ENCODE measurements around the gene KLHL10.

Gene KLHL10

GRCh38 chr17:41893384-41893783 lies 55.8 kb downstream of the KLHL10 start:
- Histone ChIP-seq H4K20me1 (ENCODE audit: insufficient read depth) (no peaks in the 10 kb centered on the region), H3K9ac (no peak overlapping the region), H3K79me2 (ENCODE audit: insufficient read depth, low read depth) (no peaks in the 10 kb centered on the region), H3K27ac (no peak overlapping the region), H3K4me2 (no peak overlapping the region), H3K27me3 (ENCODE audit: insufficient read depth, low read depth) (no peaks in the 10 kb centered on the region), H3K4me3 (IDR thresholded peaks at IDR 0.05; ENCODE audit: insufficient read depth, low read depth, low read length) (no peak overlapping the region), H3K36me3 (ENCODE audit: insufficient read depth) (peaks cover 23% of the 10 kb centered on the region; the same call in 1 of the 2 replicates), H2AFZ (ENCODE audit: low read depth) (no peak overlapping the region), H3K4me1 (ENCODE audit: low read depth, poor library complexity, severe bottlenecking) (no peaks in the 10 kb centered on the region)
- no peak for TF ChIP-seq CTCF (conservative IDR thresholded peaks at IDR 0.05; ENCODE audit: low read depth, low read length)

GRCh38 chr17:41894791-41895331 lies 57.2 kb downstream of the KLHL10 start:
- Histone ChIP-seq H3K4me2 (no peak overlapping the region), H3K4me3 (IDR thresholded peaks at IDR 0.05; ENCODE audit: insufficient read depth, low read depth, low read length) (no peak overlapping the region), H2AFZ (ENCODE audit: low read depth) (no peak overlapping the region), H3K27ac (no peak overlapping the region), H4K20me1 (ENCODE audit: insufficient read depth) (no peaks in the 10 kb centered on the region), H3K27me3 (ENCODE audit: insufficient read depth, low read depth) (no peaks in the 10 kb centered on the region), H3K4me1 (ENCODE audit: low read depth, poor library complexity, severe bottlenecking) (no peaks in the 10 kb centered on the region), H3K9ac (no peak overlapping the region), H3K36me3 (ENCODE audit: insufficient read depth) (peaks cover 27% of the 10 kb centered on the region), H3K79me2 (ENCODE audit: insufficient read depth, low read depth) (no peaks in the 10 kb centered on the region)
- TF ChIP-seq CTCF (conservative IDR thresholded peaks at IDR 0.05; ENCODE audit: low read depth, low read length): no peak

- Histone ChIP-seq H3K36me3 (ENCODE audit: insufficient read depth) (peaks cover 27% of the 10 kb centered on the region), H4K20me1 (ENCODE audit: insufficient read depth) (no peaks in the 10 kb centered on the region), H2AFZ (ENCODE audit: low read depth) (no peak overlapping the region), H3K4me2 (no peak overlapping the region), H3K9ac (no peak overlapping the region), H3K27me3 (ENCODE audit: insufficient read depth, low read depth) (no peaks in the 10 kb centered on the region), H3K4me3 (IDR thresholded peaks at IDR 0.05; ENCODE audit: insufficient read depth, low read depth, low read length) (no peak overlapping the region), H3K27ac (no peak overlapping the region), H3K4me1 (ENCODE audit: low read depth, poor library complexity, severe bottlenecking) (no peaks in the 10 kb centered on the region), H3K79me2 (ENCODE audit: insufficient read depth, low read depth) (no peaks in the 10 kb centered on the region)
- TF ChIP-seq CTCF (conservative IDR thresholded peaks at IDR 0.05; ENCODE audit: low read depth, low read length): no peak
Measured at GRCh38 chr17:41895617-41896016, 58.0 kb downstream of the KLHL10 start.

GRCh38 chr17:41896726-41897125 lies 59.1 kb downstream of the KLHL10 start:
- H3K4me1 ChIP-seq (ENCODE audit: low read depth, poor library complexity, severe bottlenecking): no peaks in the 10 kb centered on the region

More at GRCh38 chr17:41896726-41897125, 59.1 kb downstream of the KLHL10 start:
- Histone ChIP-seq H3K4me2 (no peak overlapping the region), H3K4me3 (IDR thresholded peaks at IDR 0.05; ENCODE audit: insufficient read depth, low read depth, low read length) (no peak overlapping the region), H3K27me3 (ENCODE audit: insufficient read depth, low read depth) (no peaks in the 10 kb centered on the region), H2AFZ (ENCODE audit: low read depth) (no peak overlapping the region), H3K27ac (no peak overlapping the region), H4K20me1 (ENCODE audit: insufficient read depth) (no peaks in the 10 kb centered on the region), H3K36me3 (ENCODE audit: insufficient read depth) (peaks cover 22% of the 10 kb centered on the region), H3K79me2 (ENCODE audit: insufficient read depth, low read depth) (no peaks in the 10 kb centered on the region), H3K9ac (no peak overlapping the region)
- no peak for TF ChIP-seq CTCF (conservative IDR thresholded peaks at IDR 0.05; ENCODE audit: low read depth, low read length)

All from KMS-11 (cell line).